ENCODE data around the gene PPT2. TPM values are rescaled to one million over a fixed set of nuclear protein-coding genes. Genes with fewer than 3 reads are reported as not detected.

The PPT2 gene
- total and polyA plus RNA-seq, 2 of the 8 experiments (the other 6 are each of a cell fraction or from before 2014, with no cell fraction given), result 24.1 to 39.5 TPM

GRCh38 chr6:32182555-32182981, 28.6 kb downstream of the PPT2 start:
- Histone ChIP-seq H4K20me1 (replicated peaks in 1 of 2; ENCODE audit: control insufficient read depth in 1 of 2, insufficient read depth in 2 of 2, low read length in 2 of 2) (peaks cover 0 to 3% of the 10 kb centered on the region in 2 experiments), H3K36me3 (ENCODE audit: control insufficient read depth in 2 of 4, insufficient read depth in 4 of 4, low read length in 3 of 4) (peaks cover 6 to 38% (median 30%) of the 10 kb centered on the region in 4 experiments), H4K91ac (replicated peaks; ENCODE audit: insufficient read length, low read length) (no peak overlapping the region), H3K27ac (ENCODE audit: low read depth, low read length) (no peak overlapping the region; the same call in 1 of the 2 replicates), H4K8ac (ENCODE audit: extremely low read depth, insufficient read depth, low read length) (no peak overlapping the region), H2BK15ac (ENCODE audit: low read length) (no peak overlapping the region), H3K79me2 (ENCODE audit: control insufficient read depth in 1 of 2, insufficient read depth in 2 of 2, low read length in 2 of 2) (peaks cover 0 to 12% of the 10 kb centered on the region in 2 experiments; a peak in 2 of 4 replicates), H3K9ac (replicated peaks in 1 of 4; ENCODE audit: extremely low read depth in 1 of 4, low read depth in 3 of 4, low read length in 3 of 4) (no peak overlapping the region), H2BK12ac (ENCODE audit: low read depth, low read length) (0 out of 2 replicates have a peak overlapping the region, but pooled peaks have one; percentile 17), H3K79me1 (ENCODE audit: low read depth, low read length) (peaks cover 7% of the 10 kb centered on the region), H3K4ac (replicated peaks; ENCODE audit: insufficient read length, low read depth, low read length) (no peak overlapping the region), H3K4me1 (replicated peaks in 1 of 4; ENCODE audit: control insufficient read depth in 3 of 4, insufficient read depth in 4 of 4, low read length in 3 of 4) (peaks cover 0 to 8% (median under 1%) of the 10 kb centered on the region in 4 experiments; a peak in 4 of 7 replicates), H2AK5ac (ENCODE audit: low read depth, low read length) (no peak overlapping the region), H3K4me3 (ENCODE audit: extremely low read depth in 1 of 4, insufficient read depth in 2 of 4, low read depth in 3 of 4, low read length in 4 of 4) (no peak overlapping the region), H3K27me3 (replicated peaks in 1 of 4; ENCODE audit: control insufficient read depth in 3 of 4, extremely low read depth in 1 of 4, insufficient read depth in 3 of 4, low read length in 3 of 4) (no peaks in the 10 kb centered on the region; a peak in 1 of 7 replicates), H3K23me2 (ENCODE audit: low read depth, low read length) (peaks cover 10% of the 10 kb centered on the region), H3K18ac (ENCODE audit: extremely low read depth, low read length) (no peak overlapping the region), H3K56ac (replicated peaks; ENCODE audit: insufficient read length, low read depth, low read length) (no peak overlapping the region), H2AFZ (ENCODE audit: low read length) (no peak overlapping the region), H3K14ac (ENCODE audit: insufficient read length) (no peak overlapping the region), H3K4me2 (ENCODE audit: insufficient read depth in 1 of 2, low read depth in 2 of 2, low read length in 2 of 2) (no peak overlapping the region), H2BK5ac (ENCODE audit: low read depth, low read length) (peak overlapping the region; percentile 4; the same call in 1 of the 2 replicates), H2BK120ac (replicated peaks; ENCODE audit: low read depth, low read length) (no peak overlapping the region), H3K23ac (ENCODE audit: insufficient read length) (no peak overlapping the region), H2BK20ac (ENCODE audit: low read length) (no peak overlapping the region), H3K9me3 (ENCODE audit: insufficient read depth in 2 of 2, low read depth in 1 of 2, low read length in 1 of 2) (no peaks in the 10 kb centered on the region), H4K5ac (ENCODE audit: insufficient read length, low read depth, low read length) (no peak overlapping the region)
- DNase-seq (ENCODE audit: low read depth in 1 of 2, low spot score in 2 of 2) (no peak), FAIRE-seq (no peak)
- 94% methylated on average over 10 of the region's 10 CpGs; no CpG with 5 or more reads in 1 of the 2 experiments for WGBS, 2 experiments (ENCODE audit: extremely low coverage in 1 of 2, insufficient coverage in 1 of 2, insufficient read length in 1 of 2, insufficient replicate concordance in 2 of 2, low coverage in 1 of 2, low lambda C conversion rate in 2 of 2, missing lambda C conversion rate in 1 of 2)
- no peak for TF ChIP-seq TBP (IDR thresholded peaks at IDR 0.05; ENCODE audit: low read depth, low read length)
- peak in 1 of 2 experiments; percentile 48; a peak in 1 of 3 replicates for TF ChIP-seq POLR2A (IDR thresholded peaks at IDR 0.05; ENCODE audit: control extremely low read depth in 1 of 2, low read depth in 2 of 2, low read length in 2 of 2)
- no peak for TF ChIP-seq NANOG (IDR thresholded peaks at IDR 0.05; ENCODE audit: insufficient read depth, low read depth, low read length, poor library complexity, severe bottlenecking)
- CTCF ChIA-PET (ENCODE audit: partially characterized antibody), result interaction anchor here (1.1 to 2.0 kb wide), 7 partner anchors 10 to 66 kb away, joined by 3 to 8 read pairs (median 3); partner anchors contain the start of gene EGFL8
- POLR2A ChIA-PET (ENCODE audit: partially characterized antibody), result interaction anchor here (1.0 to 7.9 kb wide), 6 partner anchors 10 to 788 kb away, joined by 3 to 194 read pairs (median 4); partner anchors contain the start of genes GPSM3, PBX2 and PRRT1

All from H1 (cell line).